HG03108 (cell line): ENCODE measurements around the gene THADA.
"Not testable (repeated sequence)": the region's sequence is repeated elsewhere in the genome, so short reads cannot be mapped to it uniquely, and the experiment has no call there.

ENCODE experiments used
- ATAC-seq: cut with Tn5 transposase; IDR thresholded peaks from one replicate; pipeline ENCODE4 v1.9.1; 2021; ENCODE audit warnings: moderate library complexity; ENCODE audit not compliant: unreplicated experiment

The THADA gene, protein sequence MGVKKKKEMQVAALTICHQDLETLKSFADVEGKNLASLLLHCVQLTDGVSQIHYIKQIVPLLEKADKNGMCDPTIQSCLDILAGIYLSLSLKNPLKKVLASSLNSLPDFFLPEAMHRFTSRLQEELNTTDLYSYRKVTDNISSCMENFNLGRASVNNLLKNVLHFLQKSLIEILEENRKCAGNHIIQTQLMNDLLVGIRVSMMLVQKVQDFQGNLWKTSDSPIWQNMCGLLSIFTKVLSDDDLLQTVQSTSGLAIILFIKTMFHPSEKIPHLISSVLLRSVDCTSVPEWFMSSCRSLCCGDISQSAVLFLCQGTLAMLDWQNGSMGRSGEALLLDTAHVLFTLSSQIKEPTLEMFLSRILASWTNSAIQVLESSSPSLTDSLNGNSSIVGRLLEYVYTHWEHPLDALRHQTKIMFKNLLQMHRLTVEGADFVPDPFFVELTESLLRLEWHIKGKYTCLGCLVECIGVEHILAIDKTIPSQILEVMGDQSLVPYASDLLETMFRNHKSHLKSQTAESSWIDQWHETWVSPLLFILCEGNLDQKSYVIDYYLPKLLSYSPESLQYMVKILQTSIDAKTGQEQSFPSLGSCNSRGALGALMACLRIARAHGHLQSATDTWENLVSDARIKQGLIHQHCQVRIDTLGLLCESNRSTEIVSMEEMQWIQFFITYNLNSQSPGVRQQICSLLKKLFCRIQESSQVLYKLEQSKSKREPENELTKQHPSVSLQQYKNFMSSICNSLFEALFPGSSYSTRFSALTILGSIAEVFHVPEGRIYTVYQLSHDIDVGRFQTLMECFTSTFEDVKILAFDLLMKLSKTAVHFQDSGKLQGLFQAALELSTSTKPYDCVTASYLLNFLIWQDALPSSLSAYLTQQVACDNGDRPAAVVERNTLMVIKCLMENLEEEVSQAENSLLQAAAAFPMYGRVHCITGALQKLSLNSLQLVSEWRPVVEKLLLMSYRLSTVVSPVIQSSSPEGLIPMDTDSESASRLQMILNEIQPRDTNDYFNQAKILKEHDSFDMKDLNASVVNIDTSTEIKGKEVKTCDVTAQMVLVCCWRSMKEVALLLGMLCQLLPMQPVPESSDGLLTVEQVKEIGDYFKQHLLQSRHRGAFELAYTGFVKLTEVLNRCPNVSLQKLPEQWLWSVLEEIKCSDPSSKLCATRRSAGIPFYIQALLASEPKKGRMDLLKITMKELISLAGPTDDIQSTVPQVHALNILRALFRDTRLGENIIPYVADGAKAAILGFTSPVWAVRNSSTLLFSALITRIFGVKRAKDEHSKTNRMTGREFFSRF (N-terminal part only)

DNA sequence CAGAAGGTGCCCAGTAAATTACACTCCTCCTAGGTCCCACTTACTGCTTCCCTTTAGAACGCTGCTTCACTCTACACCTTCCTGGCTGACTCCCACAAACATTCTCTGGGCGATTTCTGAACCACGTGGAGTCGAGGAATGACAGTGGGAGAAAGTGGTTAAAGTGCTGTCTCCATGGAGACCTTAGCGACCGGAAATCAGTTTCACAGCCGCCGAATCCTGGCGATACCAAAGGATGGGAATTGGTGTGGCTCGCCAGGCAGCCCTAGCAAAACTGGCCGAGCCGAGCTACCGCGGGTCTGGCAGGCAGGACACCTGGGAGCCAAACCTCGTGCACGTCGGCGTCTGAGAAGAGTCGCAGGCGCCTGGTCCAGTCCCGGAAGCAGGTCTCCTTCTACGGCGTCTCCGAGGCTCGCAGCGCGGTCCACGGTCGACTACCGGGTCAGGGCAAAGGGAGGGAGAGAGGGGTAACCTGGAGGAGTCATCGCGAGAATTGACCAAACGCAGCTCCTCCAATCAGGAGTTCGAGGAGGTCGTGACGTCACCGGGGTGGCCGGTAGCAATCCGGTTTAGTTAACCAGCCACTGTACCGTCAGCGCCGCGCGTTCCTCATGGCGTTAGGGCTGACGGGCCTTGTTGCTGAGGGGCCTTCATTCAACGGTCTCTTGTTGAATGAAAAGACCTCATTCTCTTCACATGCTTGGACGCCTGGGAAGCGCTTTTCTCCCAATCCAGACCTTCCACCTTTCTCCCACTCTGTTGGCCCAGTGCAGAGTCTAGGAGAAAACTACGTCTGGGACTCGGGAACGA lies at the start of gene THADA:
THADA (minus strand) TSS at position 436 of the 810 bp plus-strand sequence. CDS start 3,646 bp downstream, outside the sequence.
- peak; percentile 99 for ATAC-seq

DNA sequence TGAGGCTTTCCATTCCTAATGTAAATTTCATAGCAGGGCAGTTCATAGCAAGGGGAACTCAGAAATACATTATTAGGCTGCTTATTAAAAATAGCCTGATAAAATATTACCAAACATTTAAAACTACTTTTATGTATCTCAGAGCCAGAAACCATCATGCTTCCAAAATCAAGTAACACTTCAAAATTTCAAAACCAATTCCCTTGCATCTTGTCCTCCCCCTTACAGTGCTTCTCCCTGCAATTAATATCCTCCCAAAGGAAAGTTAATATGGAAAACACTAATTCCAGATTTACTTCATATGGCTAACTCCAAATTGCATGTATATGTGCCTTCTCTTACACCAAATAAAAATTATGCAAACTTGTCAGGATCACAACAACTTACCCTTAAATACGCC lies 47.8 kb upstream of the THADA start:
- ATAC-seq = no peak

DNA sequence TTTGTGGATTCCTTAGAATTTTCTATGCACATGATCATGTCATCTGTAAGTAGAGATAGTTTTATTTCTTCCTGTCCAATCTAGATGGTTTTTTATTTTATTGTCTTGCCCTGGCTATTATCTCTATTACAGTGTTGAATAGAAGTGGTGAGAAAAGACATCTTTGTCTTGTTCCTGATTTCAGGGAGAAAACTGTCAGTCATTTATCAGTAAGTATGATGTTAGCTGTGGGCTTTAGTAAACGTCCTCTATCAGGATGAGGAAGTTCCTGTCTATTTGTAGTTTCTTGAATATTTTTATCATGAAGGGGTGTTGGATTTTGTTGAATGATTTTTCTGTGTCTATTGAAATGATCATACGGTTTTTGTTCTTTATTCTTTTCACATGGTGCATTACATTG lies 46.5 kb upstream of the THADA start:
- no peak for ATAC-seq

DNA sequence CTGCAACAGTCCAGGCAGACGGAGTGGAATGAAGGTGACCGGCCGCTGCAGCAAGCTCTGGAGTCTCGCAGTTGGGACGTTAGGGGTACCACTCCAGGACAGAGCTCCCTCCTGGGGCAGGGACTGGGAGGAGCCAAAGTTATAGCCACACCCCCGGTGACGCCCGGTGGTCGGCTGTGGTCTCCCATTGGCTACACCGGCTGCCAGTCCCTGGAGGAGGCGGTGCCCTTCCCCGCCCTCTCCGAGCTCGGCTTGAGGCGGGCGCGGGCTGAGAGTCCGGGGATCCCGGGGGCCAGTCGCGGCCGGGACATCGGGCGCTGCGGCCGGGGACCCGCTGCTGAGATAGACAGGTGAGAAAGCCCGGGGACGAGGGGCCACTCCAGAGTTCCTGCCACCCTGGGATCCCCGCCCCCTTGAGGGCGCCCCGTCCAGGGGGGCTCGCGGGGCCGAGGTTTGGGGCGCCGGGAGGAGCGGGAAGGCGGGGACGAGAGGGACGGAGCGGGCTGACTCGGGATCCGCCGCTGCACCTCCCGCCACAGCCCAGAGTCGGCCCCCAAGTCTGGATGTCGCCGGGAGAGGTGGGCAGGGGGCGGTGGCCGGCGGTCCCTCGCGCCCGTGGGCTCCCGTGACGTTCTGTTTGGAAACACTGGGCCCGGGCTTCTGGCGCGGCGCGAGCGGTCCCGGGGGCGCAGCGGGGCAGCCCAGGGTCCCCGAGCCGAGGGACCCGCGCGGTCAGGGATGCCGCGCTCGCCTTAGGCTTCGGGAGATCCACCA lies 41.4 kb upstream of the THADA start, which contains the start of gene PLEKHH2:
PLEKHH2 (plus strand) TSS at position 231 of the 774 bp plus-strand sequence. CDS start 7,414 bp downstream, outside the sequence.
- peak; percentile 100 for ATAC-seq

DNA sequence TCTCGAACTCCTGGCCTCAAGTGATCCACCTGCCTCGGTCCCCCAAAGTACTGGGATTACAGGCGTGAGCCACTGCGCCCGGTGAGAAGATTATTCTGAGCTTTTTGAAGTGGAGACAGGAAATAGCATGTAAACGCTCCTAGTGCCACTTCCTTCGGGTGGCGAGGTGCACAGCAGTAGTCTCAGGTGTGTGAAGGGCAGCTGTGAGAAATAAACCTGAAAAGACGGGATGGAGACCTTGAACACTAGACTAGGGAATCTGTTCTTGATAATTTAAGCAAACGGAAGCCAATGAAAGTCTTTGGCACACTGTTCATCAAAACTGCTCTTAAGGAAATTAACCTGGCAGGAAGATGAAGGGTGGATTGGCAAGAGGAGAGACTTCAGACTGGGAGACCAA lies 40.8 kb upstream of the THADA start:
- peak; percentile 8 for ATAC-seq

DNA sequence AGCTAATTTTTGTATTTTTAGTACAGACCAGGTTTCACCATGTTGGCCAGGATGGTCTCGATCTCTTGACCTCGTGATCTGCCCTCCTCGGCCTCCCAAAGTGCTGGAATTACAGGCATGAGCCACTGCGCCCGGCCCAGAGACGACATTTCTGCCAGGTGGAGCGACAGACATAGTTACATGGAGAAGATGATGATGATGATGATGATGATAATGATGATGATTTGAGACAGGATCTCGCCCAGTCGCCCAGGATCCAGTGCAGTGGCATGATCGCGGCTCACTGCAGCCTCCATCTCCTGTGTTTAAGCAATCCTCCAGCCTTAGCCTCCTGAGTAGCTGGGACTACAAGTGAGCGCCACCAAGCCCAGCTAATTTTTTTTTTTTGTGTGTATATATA lies 40.3 kb upstream of the THADA start:
- not testable (repeated sequence) for ATAC-seq

DNA sequence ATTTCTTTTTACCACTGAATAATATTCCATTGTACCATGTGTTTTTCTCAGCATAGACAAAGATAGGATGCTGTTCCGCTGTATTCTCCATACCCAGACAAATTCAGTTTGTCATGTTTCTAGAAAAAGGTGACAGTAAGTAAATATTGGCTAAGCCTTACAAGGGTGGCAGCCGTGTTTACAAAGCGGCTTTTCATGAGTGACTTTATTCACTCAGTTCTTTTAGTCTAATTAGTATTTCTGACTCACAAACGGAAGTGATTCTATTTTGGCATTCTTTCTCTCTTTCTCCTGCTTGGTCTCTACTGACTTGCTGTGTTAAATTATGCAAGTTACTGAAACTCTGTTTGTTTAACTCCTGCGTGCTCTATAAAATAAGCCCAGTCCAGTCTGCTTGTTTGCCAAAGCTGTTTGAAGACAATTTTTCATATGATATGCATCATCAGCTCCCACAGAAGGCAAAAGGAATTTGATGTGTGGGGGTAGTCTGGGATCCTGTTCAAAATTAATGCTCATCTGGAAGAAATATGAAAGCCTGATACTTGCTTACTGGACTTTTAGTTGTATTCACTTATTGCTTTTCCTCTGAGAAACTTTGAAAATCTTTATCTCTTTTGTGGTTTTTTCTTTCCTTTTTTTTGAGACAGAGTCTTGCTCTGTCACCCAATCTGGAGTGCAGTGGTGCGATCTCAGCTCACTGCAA lies 38.9 kb upstream of the THADA start:
- ATAC-seq = no peak

DNA sequence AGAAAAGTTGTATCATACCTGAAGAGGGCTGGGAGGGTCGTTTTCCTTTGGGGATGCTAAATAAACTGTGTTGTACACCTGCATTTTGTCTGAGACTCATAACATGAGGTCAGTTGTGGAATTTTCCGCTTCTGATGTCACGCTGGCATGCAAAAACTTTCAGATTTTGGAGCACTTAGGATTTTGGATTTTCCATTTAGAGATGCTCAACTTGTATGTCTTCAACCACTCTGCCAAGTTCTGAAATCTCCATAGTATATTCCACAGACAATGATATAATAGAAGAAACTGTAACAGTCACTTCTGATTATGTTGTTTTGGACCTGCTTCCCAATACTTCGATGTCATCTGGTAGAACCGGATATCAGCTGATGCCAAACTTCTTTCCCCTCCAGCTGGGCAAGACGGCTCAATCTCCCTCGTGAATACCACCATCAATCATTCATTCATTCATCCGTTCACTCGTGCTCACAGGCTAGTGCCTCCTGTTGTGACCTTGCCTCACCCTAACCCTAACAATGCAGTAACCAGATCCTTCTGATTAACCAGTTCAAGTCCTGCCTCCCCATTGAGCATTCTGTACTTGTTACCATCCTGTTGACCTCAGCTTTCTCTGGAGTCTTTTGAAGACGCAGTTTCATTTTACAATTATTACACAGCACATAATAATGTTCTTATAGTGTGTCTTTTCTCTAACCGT lies 35.9 kb upstream of the THADA start:
- ATAC-seq = no peak

DNA sequence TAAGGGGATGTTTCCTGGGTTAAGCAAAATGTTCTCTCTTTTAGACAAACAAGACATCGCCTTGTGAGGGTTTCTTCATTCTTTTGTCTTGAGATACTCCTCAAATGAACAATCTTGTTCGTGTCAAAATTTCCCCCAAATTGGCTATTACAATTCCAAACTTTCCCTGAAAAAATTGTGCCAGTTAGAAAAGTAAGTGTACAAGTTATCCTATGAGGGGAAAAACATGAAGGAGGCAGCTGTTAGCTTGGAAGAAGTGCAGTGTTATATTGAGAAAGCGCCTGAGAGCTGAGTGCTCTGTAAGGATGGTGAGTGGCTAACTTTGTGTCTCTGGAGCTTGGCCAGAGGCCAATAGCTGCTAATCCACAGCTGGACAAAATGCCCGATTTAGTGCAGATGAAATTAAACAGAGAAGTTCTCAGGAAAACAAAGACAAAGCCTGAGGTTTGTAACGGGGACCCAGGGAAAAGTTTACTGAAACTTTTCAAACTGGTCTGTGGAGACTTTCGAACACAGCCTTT lies 27.2 kb upstream of the THADA start:
- no peak for ATAC-seq

DNA sequence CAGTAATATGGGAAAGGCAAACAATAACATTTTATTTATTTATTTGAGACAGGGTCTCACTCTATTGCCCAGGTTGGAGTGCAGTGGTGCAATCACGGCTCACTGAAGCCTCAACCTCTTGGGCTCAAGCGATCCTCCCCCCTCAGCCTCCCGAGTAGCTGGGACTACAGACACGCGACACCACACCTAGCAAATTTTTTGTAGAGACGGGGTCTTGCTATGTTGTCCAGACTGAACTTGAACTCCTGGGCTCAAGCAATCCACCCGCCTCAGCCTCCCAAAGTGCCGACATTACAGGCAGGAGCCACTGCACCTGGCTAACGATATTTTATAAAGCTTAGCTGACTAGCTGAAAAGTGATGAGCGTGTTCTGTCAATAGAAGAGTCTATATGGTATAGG lies 23.7 kb upstream of the THADA start:
- ATAC-seq = no peak

DNA sequence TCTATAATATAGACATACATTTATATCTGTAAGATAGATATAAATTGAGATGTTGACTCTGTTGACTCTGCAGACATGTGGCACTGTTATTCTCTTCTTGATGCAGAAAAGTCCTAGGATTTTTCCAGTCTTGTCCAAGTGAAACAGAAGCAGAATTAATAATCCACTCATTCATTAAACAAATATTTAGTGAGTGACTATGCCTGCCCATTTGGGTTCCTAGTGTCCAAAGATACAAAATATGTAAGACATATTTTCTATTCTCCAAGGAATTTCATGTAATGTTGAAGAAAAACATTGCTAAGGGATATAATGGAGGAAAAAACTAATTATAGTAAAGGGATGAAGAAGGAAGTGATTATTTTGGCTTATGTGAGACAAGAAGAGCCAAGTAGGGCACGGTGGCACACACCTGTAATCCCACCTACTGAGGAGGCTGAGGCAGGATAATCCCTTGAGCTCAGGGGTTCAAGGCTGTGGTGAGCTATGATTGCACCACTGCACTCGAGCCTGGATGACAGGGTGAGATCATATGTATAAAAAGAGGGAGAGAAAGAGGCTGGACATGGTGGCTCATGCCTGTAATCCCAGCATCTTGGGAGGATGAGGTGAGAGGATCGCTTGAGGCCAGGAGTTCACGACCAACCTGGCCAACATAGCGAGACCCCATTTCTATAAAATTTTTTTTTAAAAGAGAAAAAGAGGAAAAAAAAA lies 21.3 kb upstream of the THADA start:
- no peak for ATAC-seq

DNA sequence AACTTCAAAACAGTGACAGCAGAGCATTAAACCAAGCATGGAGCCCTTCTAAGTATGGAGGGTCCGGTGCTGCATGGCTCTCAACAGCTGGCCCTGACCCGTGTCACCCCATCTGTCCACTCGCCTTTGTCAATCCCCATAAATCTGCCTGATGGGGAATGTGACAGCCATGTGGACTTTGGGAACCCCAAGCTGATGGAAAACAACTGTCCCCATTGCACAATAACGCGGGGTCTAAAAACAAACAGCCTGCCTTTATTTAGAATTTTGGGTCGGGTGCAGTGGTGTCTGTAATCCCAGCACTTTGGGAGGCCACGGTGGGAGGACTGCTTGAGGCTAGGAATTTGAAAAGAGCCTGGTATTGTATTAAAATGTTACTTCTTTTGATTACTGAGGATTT lies 17.1 kb upstream of the THADA start:
- no peak for ATAC-seq

DNA sequence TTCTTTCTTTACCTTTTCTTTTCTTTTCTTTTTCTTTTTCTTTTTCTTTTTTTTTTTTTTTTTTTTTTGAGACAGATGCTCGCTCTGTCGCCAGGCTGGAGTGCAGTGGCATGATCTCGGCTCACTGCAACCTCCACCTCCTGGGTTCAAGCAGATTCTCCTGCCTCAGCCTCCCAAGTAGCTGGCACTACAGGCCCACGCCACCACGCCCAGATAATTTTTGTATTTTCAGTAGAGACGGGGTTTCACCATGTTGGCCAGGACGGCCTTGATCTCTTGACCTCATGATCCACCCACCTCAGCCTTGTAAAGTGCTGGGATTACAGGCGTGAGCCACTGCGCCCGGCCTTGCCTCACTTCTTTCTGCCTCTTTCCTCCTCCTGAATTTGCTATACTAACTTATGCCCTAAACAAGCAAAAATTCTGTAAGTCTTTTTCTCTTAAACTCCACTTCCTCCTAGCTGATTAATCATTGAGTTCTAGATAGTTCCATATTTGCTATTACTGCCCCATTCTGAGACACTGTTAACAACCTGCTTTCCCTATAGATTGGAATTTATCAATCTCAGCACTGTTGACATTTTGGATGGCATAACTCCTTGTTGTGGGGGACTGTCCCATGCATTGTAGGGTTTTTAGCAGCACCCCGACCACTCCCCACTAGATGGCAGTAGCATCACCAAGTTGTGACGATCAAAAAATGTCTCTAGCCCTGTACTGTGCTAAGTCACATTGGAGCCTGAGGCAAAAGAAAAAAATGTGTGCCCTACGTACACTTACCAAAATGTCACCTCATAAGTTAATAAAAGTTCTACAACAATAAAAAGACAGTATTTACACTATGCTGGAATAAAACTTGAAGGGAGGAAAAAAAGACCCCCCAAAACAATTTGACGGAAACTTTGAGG lies 16.4 kb upstream of the THADA start:
- no peak for ATAC-seq

DNA sequence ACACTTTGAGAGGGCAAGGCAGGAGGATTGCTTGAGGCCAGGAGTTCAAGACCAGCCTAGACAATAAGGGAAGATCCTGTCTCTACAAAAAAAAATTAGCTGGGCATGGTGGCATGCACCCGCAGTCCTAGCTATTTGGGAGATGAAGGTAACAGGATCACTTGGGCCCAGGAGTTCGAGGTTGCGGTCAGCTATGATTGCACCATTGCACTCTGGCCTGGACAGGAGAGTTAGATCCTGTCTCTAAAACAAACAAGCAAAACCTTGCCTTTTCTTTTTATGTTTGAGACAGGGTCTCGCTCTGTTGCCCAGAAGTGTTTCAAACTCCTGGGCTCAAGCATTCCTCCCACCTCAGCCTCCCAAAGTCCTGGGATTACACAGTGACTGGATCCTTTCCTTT lies 14.5 kb upstream of the THADA start:
- no peak for ATAC-seq

DNA sequence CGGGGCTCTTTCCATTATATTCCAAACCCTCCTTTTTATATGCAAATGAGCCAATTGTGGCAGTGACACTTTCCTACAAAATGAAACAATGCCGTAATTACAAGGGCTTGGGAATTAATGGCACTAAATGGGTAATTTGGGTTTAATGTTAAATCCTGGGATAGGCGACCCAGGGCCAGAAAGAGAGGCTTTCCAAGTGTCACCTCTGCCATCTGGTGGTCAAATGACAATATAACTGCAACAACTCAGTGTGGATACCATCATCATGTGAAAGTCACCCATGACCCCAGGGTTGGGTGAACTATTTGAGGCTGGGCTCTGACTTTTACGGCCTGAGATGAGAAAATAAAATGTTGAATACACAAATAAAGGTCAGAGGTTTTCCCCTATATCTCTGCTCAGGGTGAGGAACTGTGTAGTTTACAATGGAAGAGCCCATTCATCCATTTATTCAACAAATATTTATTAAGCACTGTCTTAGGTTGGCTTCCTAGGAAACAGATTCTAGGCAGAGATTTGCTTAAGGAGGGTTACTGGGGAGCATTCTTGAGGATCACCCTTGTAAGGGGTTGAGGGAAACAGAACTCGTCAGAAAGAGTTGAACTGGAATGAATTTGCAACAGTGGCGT lies 13.6 kb upstream of the THADA start:
- no peak for ATAC-seq

DNA sequence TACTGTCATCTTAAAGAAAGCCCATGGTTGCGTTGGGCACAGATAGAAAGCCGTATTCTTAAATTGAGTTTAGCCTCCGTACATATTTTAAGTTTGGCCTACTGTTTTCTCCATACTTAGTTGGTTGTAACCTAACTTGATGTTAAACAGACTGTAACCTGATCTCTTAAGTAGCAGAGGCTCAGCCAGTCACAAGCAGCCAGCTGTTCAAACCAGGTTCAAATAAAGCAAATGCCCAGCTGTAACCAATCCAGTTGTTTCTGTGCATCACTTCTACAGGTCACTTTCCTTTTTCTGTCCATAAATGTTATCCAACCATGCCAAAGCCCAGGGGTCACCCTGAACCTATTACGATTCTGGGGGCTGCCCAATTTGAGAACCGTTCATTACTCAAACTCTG lies 10.0 kb upstream of the THADA start:
- ATAC-seq = no peak
